NCI-H1105 treated with DMSO at 0.1 percent for 48 hours (cell line): ENCODE data around the gene SPECC1.
"Not testable (repeated sequence)": the region's sequence is repeated elsewhere in the genome, so short reads cannot be mapped to it uniquely, and the experiment has no call there.

Experiments used
- DNase-seq: peaks from one replicate; lab custom pipeline; 2025; lab: John Stamatoyannopoulos, UW

The SPECC1 gene

DNA sequence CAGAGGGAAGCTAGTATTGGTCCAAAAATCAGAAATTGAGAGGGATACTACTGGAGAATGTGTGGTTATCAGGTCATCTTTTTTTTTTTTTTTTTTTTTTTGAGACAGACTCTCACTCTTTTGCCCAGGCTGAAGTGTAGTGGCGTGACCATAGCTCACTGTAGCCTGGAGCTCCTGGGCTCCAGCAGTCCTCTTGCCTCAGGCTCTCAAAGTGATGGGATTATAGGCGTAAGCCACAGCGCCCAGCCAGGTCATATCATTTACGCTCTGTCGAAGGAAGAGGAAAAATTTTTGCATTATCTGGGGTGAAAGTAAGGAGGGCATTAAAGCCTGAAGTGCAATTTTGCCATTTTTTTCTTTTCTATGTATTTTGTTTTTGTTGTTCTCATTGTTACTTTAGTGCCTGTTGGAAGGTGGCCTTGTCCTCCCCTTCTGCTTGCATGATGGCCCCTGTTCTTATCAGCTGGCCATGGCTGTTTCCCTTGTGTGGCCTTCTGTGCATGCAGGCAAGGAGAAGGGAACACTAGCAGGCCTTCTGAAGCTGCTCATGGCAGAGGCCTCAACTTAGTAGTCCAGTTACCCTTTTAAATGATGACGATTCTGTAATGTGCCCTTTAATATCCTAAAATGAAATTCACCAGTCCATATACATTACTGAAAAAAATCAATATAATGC is 118.3 kb downstream of the SPECC1 start:
- DNase-seq: no peak

- DNase-seq: no peak
These were observed 119.0 kb downstream of the SPECC1 start for GRCh38 chr17:20128036-20128667.

GRCh38 chr17:20133517-20133916 is 124.4 kb downstream of the SPECC1 start:
- no peak for DNase-seq

GRCh38 chr17:20141198-20141972 is 132.2 kb downstream of the SPECC1 start:
- DNase-seq: no peak

GRCh38 chr17:20142268-20142667 is 133.1 kb downstream of the SPECC1 start:
- DNase-seq: no peak

GRCh38 chr17:20143740-20144139 is 134.6 kb downstream of the SPECC1 start:
- DNase-seq: no peak

- DNase-seq: no peak
These were observed 136.4 kb downstream of the SPECC1 start for GRCh38 chr17:20145567-20145966.

- no peak for DNase-seq
These were observed 140.1 kb downstream of the SPECC1 start for GRCh38 chr17:20149251-20149650.

DNA sequence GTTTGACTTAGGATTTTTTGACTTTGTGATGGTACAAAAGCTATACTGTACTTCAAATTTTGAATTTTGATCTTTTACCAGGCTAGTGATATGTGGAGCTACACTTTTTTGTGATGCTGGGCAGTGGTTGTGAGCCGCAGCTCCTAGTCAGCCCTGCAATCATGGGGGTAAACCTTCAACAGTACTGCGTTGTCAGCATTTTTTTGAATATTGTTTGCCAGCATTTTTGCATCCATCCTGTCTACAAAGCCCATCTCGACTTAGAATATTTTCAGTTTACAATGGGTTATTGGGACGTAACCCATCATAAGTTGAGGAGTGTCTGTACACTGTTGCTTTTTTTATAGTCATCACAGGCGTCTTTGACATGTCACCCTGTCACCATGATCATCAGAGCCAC is 142.0 kb downstream of the SPECC1 start:
- DNase-seq: no peak

- no peak for DNase-seq
These were observed 144.1 kb downstream of the SPECC1 start for GRCh38 chr17:20153231-20153630.

DNA sequence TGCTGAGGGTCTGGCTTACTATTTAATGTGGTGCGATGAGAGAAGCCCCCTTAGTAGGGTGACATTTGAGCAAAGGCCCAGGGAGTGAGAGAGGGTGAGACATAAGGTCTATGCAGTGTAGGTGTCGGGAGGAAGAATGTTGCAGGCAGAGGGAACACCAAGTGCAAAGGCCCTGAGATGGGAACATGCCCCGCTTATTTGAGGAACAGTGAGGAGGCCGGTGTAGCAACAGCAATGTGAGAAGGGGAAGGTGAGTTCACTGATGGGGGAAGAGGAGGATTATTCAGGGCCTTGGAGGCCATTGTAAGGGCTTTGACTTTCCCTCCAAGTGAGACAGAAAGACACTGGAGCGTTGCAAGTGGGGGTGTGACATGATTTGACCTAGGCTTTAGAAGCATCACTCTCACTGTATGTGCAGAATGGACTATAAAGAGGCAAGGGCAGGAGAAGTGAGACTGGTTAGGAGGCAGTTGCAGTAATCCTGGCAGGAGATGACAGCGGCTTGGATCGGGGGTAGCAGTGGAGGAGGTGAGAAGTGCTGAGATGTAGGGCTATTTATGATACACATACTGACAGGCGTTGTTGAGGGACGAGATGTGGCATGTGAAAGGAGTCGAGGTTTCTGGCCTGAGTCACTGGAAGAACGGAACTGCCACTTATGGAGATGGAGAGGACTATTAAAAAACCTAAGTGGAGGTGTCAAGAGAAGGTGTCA is 145.3 kb downstream of the SPECC1 start:
- no peak for DNase-seq

- DNase-seq: peak; percentile 96
These were observed 146.4 kb downstream of the SPECC1 start for GRCh38 chr17:20155258-20156195.

DNA sequence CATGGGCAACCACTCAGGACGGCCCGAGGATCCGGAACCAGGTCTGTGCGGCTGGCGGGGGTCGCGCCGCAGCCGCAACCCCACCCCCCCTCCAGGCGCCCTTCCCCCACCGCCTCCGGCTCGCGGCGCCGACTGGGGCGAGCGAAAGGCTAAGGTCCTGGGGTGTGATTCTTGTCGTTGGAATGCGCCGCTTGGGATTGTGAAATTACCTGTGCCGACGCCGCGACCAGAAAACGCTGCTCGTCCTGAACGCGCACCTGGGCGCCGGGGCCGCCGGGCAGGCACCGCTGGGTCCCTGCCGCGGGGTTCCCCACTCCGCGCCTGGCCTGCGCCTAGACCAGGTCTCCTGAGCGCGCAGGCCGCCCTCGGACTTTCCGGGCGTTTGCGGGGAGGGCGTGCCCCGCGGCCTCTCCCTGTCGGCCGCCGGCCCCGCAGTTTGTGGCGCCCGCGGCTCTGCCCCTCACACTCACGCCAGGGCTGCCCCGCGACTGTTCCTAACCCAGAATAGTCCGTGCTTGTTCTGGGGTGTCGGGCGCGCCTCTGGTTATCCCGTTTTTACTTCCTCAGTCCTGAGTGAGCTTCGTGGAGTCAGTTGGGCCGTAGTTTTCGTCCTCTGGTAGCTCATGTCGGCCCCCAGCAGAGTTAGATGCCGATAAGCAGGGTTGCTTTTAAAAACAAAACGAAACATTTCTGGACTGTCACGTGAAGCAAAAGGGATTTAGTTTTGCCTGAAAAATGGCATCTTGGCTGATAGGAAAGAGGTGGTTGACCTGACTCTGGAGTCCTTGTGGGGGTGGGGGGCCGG is 147.2 kb downstream of the SPECC1 start:
- peak; percentile 46 for DNase-seq

GRCh38 chr17:20157001-20157310 is 147.8 kb downstream of the SPECC1 start:
- no peak for DNase-seq

DNA sequence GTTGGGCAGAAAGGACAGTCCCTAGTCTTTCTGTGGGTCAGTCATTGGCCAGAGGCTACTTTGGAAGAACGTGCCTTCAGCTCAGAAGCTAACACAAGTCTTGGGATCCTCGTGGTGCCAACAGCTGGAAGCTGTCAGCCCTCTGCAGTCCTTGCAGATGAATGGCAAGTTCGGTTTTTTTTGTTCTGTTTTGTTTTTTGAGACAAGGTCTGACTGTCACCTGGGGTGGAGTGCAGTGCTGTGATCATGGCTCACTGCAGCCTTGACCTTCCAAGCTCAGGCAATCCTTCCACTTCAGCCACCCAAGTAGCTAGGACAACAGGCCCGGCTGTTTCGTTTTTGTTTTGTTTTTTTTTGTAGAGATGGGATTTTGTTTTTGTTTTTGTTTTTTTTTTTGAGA is 149.4 kb downstream of the SPECC1 start:
- DNase-seq: no peak

GRCh38 chr17:20159406-20160069 is 150.4 kb downstream of the SPECC1 start:
- no peak for DNase-seq

GRCh38 chr17:20165516-20165915 is 156.4 kb downstream of the SPECC1 start:
- DNase-seq: not testable (repeated sequence)

DNA sequence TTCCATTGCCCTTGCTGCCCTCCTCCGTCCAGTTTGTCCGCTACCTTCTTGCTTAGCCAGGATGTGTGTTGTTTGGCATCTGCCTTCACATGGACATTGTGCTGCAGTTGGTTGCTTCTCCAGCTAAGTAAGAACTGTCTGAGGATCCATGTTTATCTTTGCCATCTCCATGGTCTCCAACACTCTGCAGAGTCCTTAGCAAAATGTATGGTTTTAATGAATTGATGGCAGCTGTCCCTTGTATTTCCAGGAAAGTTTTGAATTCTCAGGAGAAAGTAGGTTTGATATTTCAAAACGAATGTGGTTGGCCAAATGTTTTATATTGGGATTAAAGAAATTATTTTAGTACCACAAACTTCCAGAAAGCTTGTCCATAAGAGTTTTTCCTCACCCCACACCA is 160.9 kb downstream of the SPECC1 start:
- no peak for DNase-seq

- no peak for DNase-seq
These were observed 162.7 kb downstream of the SPECC1 start for GRCh38 chr17:20171741-20172365.

DNA sequence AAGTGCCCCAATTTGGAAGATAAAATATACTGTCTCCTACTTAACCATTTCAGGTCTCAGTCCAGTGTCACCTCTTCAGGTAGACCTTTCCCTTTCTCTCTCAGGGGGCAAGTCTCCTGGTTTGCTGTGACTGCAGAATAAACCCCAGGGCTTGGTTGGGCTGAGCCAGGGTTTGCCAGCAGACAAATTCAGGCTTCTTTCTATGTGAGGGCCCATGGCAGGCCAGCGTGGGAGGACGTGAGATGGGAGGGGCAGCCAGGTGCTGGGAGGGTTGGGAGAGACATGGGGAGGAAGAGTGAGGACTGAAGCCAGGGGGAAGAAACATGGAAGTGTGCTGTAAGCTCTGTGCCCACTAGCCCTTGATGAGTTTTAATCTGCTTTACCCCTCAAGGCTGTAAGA is 163.2 kb downstream of the SPECC1 start:
- no peak for DNase-seq
